Activated naive CD4-positive, alpha-beta T cell treated with anti-CD3 and anti-CD28 coated beads for 36 hours (primary cell): ENCODE results near the gene ID2. TPM values are rescaled to one million over a fixed set of nuclear protein-coding genes. Genes with fewer than 3 reads are reported as not detected.

Experiments
- CTCF ChIA-PET: fragments of 350-600 bp; sonication (Branson Sonifier 250); formaldehyde crosslinking; loops from one replicate; lab custom pipeline; 2021; ENCODE audit warnings: antibody characterized with exemption; lab: Charles Lee
- DNase-seq: peaks from one replicate; pipeline ENCODE4 v3.0.0-alpha.2; 2020
- H3K27ac Mint-ChIP-seq: one replicate; pipeline ENCODE4 v1.8.0; 2021; ENCODE audit warnings: mild to moderate bottlenecking, mixed read lengths
- H3K27me3 Mint-ChIP-seq: one replicate; pipeline ENCODE4 v1.8.0; 2021; ENCODE audit warnings: low read depth, mixed read lengths
- H3K36me3 Mint-ChIP-seq: one replicate; pipeline ENCODE4 v1.8.0; 2021; ENCODE audit warnings: low read depth, mixed read lengths
- H3K4me1 Mint-ChIP-seq: one replicate; pipeline ENCODE4 v1.8.0; 2021; ENCODE audit warnings: low read depth, mixed read lengths
- H3K4me3 Mint-ChIP-seq: one replicate; pipeline ENCODE4 v1.8.0; 2021; ENCODE audit warnings: mild to moderate bottlenecking, moderate library complexity, mixed read lengths
- H3K9me3 Mint-ChIP-seq: one replicate; pipeline ENCODE4 v1.8.0; 2021; ENCODE audit warnings: mixed read lengths
- intact Hi-C: fragments of 100-400 bp; cut with micrococcal nuclease; formaldehyde crosslinking; loops from one replicate; pipeline ENCODE4 v1.15.1; 2023
- total RNA-seq, 2 experiments: library from RNA; stranded (reverse); gene quantifications; one replicate each; pipeline ENCODE4 v1.2.3, GENCODE V29; 2021

Gene ID2
- total RNA-seq, 2 experiments from 2014 or later, result 73.9 to 81.9 TPM

DNA sequence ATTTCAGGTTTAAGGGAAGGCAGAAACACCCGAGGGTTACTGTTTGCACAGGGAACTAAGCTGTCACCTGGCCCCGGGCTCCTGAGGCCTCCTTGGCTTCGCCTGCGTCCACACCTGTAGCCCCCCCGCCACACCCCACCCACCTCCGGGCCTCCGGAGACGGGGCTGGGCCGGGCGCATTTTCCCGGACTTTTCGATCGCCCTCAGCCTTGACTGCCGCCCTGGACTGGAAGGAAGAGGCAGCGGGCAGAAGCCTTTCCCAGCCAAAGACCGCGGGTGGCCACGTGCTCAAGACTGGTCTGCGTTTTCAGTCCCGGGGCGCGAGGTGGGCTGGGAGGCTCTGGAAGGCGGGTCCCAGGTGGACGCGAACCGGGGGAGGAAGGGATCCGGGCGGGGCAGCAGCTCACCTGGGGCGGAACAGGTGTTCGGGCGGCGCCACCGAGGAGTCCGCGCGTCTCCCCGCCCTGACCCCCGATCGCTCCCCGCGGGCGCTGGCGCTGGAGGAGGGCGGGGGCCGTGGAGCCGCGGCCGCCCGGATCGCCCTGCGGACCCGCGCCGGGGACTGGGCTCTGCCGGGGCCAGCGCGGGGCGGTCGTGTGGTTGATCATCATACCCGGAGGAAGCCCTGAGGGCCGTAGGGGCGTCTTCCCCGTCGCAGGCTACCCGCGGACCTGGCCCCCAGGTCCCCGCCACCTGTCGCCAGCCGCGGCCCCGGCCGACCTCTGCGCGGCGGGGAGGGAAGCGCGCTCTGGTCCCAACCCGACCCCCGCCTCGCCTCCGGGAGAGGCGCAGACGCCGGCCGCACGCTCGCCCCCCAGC lies 3.2 kb downstream of the ID2 start:
- CTCF ChIA-PET, result interaction anchor here (1.1 kb wide), 1 partner anchor 1257 kb away, joined by 3 read pairs; no protein-coding TSS in a partner anchor
- peak overlapping the region; percentile 82 for H3K4me3 Mint-ChIP-seq
- peaks cover under 1% of the 10 kb centered on the region for H3K27me3 Mint-ChIP-seq
- peak; percentile 58 for DNase-seq
- peak overlapping the region; percentile 88 for H3K27ac Mint-ChIP-seq
- peaks cover 23% of the 10 kb centered on the region for H3K36me3 Mint-ChIP-seq
- peaks cover 10% of the 10 kb centered on the region for H3K4me1 Mint-ChIP-seq
- intact Hi-C loops, result loop anchor here (1.0 to 5.0 kb wide), 15 partner anchors 530 to 1848 kb away; partner anchors contain the start of genes CPSF3, ITGB1BP1 and RRM2
- no peaks in the 10 kb centered on the region for H3K9me3 Mint-ChIP-seq

DNA sequence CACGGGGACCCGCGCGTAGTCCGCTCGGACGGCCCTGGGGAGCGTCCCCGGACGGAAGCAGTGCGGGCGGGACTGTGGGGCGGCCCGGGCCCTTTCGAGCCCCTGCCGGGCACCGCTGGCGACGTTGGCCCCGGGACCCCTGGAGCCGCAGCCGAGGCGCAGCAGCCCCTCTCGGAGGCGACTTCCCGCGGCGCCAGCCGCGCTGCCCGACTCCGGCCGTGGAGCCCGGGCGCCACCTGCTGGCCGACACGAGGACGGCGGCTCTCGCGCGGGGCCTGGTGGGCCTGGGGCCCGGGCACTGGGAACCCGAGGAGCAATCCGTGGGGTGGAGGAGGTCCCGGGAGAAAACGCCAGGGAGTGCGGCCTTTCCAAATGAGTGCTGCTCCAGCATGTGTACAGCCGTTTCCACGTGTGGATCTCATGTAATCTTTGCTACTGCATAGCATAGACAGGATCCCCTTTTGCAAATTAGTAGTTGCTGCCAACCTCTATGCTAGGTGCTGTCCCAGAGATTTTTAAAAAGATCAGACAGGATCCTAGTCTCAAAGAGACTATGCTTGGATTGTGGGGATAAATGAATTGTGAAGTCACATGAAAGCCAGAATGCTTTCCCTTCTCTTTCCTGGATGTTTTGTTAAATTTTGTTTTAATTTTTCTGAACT lies 4.0 kb downstream of the ID2 start:
- Mint-ChIP-seq H3K4me3 (peak overlapping the region; percentile 56), H3K27me3 (peaks cover under 1% of the 10 kb centered on the region), H3K36me3 (peaks cover 23% of the 10 kb centered on the region), H3K9me3 (no peaks in the 10 kb centered on the region), H3K4me1 (peaks cover 4% of the 10 kb centered on the region), H3K27ac (no peak overlapping the region)
- CTCF ChIA-PET, result no interaction called here
- intact Hi-C loops, result loop anchor here (1.0 to 5.0 kb wide), 3 partner anchors 1259 to 1589 kb away; no protein-coding TSS in a partner anchor
- peak; percentile 72 for DNase-seq

DNA sequence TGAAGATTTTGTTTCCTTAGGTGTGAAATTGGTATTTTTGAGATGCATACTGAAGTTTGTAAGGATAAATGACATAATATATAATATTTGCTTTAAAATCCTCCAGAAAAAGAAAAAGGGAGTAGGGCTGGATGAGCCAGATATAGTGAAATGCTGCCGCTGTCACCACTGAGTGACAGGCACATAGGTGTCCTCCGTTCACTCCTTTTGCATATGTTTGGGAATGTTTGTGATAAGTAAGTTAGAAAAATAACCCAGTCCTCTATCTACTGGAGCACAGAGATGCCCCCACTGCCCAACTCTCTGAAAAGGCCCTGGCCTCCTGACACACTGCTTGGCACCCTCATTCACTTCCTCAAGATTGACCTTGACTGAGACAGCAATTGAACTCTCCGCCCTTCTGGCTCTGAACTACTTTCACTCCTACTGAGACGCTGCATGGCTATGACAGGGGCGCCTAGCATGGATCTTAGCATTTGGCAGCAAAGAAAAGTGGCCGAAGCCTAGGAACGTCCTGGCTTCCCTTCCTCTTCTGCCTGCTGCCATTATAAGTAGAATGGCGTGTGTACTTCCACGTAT lies 10.1 kb downstream of the ID2 start:
- no peak overlapping the region for H3K4me3 Mint-ChIP-seq
- intact Hi-C loops, result loop anchor here (10.0 kb wide), 1 partner anchor 443 kb away; no protein-coding TSS in a partner anchor
- peaks cover 22% of the 10 kb centered on the region for H3K27me3 Mint-ChIP-seq
- H3K27ac Mint-ChIP-seq, result no peak overlapping the region
- H3K36me3 Mint-ChIP-seq, result no peaks in the 10 kb centered on the region
- CTCF ChIA-PET, result interaction anchor here (0.7 to 1.1 kb wide), 2 partner anchors 10 to 28 kb away, joined by 3 to 4 read pairs; partner anchors contain the start of gene ID2
- peaks cover 3% of the 10 kb centered on the region for H3K4me1 Mint-ChIP-seq
- no peak for DNase-seq
- H3K9me3 Mint-ChIP-seq, result no peaks in the 10 kb centered on the region

DNA sequence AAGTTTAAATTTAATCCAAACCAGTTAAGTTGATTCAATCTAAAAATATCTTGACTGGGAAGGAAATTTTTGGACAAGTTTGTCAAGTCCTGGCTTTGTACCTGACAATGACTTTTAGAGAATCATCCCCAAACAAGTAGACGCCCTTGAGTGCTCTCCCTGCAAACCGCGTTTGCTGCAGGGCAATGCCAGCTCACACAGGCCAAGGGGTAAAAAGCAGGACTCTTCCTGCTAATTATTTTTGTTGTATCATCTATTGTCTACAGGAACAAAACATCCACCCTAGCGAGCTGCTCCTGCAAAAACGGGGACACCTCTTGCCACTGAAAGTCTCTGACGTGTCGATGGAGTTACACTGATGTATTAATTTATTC lies 10.9 kb downstream of the ID2 start:
- peaks cover 3% of the 10 kb centered on the region for H3K4me1 Mint-ChIP-seq
- CTCF ChIA-PET, result interaction anchor here (0.6 to 1.4 kb wide), 7 partner anchors 11 to 1512 kb away, joined by 3 to 5 read pairs (median 4); partner anchors contain the start of gene ID2
- H3K27me3 Mint-ChIP-seq, result peaks cover 22% of the 10 kb centered on the region
- no peaks in the 10 kb centered on the region for H3K36me3 Mint-ChIP-seq
- H3K9me3 Mint-ChIP-seq, result peaks cover 2% of the 10 kb centered on the region
- H3K4me3 Mint-ChIP-seq, result no peak overlapping the region
- DNase-seq, result no peak
- no peak overlapping the region for H3K27ac Mint-ChIP-seq
- intact Hi-C loops, result loop anchor here (10.0 kb wide), 1 partner anchor 442 kb away; no protein-coding TSS in a partner anchor

DNA sequence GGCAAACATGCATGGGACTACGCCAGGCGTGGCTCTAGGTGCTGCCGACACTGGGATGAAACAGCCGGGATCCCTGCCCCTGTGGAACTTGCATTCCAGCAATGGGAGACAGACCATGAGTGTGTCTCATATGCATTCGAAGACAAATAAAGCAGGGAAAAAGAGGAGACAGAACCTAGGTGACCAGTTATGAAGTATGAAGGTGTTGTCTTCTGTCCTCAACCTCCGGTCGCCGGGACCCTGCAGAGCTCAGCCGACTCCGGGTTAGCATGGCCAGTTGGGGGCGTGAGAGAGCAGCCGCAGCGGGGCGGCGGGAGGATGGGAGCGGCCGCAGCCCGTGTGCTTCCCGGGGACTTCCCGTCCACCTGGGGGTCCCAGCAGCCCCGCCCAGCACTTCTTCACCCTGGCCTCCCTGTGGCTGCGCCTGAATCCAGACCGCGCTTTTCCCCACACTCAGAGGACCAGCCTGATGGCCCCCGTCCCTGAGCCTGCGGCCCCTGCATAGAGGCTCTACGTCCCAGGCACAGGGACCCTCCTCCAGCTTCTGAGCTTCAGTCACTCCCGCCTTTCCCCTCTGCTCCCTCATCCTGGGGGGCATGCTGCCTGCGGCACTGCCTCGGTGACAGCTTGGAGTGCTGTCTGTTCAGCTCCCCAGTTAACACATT lies 11.4 kb downstream of the ID2 start:
- Mint-ChIP-seq H3K36me3 (no peaks in the 10 kb centered on the region), H3K4me3 (peak overlapping the region; percentile 18), H3K9me3 (peaks cover 4% of the 10 kb centered on the region), H3K27ac (no peak overlapping the region), H3K27me3 (peaks cover 22% of the 10 kb centered on the region), H3K4me1 (peaks cover 3% of the 10 kb centered on the region)
- CTCF ChIA-PET, result interaction anchor here (0.6 to 1.4 kb wide), 11 partner anchors 11 to 1596 kb away, joined by 3 to 5 read pairs (median 3); partner anchors contain the start of gene ID2
- DNase-seq, result peak; percentile 70
- intact Hi-C loops, result loop anchor here (10.0 kb wide), 1 partner anchor 442 kb away; no protein-coding TSS in a partner anchor

DNA sequence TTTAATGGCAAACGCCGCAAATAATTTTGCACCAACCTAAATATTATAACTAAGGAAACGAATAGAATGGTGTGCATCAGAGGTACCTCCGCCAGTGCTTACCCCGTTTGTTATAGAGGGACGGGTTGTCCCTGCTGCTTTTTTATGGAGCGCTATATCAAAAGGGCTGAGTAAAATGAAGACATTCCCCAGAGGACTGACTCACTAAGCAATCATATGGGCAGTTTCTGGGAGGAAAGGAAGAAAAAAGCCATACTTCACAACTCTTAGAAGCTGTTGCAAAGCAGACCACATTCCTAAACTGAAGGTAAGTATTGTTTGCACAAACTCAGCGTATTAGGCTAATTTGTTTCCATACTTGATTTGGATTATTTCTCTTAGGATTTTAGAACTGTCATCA lies 12.9 kb downstream of the ID2 start:
- H3K9me3 Mint-ChIP-seq, result peaks cover 4% of the 10 kb centered on the region
- no peak overlapping the region for H3K27ac Mint-ChIP-seq

DNA sequence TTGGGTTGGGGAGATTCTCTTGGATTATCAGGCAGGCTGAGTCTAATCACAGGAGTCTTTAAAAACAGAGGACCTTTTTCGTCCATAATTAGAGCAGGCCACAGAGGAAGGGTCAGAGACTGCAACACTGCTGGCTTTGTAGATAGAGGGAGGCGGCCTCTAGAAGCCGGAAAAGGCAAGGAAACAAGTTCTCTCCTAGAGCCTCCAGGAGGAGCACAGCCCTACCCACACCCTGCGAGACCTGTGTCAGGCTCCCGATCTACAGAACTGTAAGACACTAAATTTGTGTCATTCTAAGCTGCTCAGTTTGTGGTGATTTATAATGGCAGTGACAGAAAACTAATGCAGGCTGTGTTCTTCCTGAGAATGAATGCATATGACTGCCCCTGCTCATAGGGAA lies 15.3 kb downstream of the ID2 start:
- Mint-ChIP-seq H3K27ac (no peak overlapping the region), H3K36me3 (no peaks in the 10 kb centered on the region), H3K27me3 (peaks cover 10% of the 10 kb centered on the region), H3K9me3 (peaks cover 4% of the 10 kb centered on the region), H3K4me1 (peaks cover 3% of the 10 kb centered on the region), H3K4me3 (no peak overlapping the region)
- CTCF ChIA-PET, result no interaction called here
- intact Hi-C loops, result loop anchor here (10.0 kb wide), 1 partner anchor 438 kb away; no protein-coding TSS in a partner anchor
- DNase-seq, result no peak

More for the DNA sequence above, 12.9 kb downstream of the ID2 start:
- no peak for DNase-seq
- Mint-ChIP-seq H3K4me3 (no peak overlapping the region), H3K27me3 (peaks cover 22% of the 10 kb centered on the region), H3K36me3 (no peaks in the 10 kb centered on the region), H3K4me1 (peaks cover 3% of the 10 kb centered on the region)
- CTCF ChIA-PET, result no interaction called here
- intact Hi-C loops, result loop anchor here (10.0 kb wide), 1 partner anchor 440 kb away; no protein-coding TSS in a partner anchor

DNA sequence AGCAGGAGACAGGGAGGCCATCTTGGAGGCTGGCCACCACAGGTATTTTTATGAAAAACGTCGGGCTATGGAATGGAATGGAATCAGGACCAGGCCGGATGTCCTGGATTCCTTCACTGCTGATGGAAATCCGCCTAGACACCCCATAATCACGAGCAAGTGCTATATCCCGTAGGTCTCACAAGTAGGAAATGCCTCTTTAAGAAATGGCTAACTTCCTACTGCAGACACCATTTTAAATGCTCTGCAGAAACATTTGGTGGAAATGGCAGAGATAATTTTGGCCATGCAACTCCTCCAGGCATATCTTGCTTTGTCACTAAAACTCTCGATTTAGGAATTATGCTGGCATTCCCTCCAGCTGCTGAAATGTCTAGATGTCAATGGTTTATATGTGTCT lies 18.0 kb downstream of the ID2 start:
- H3K4me1 Mint-ChIP-seq, result no peaks in the 10 kb centered on the region
- H3K27ac Mint-ChIP-seq, result no peak overlapping the region
- intact Hi-C loops, result loop anchor here (10.0 kb wide), 1 partner anchor 435 kb away; no protein-coding TSS in a partner anchor
- CTCF ChIA-PET, result interaction anchor here (0.7 kb wide), 1 partner anchor 592 kb away, joined by 3 read pairs; no protein-coding TSS in a partner anchor
- no peaks in the 10 kb centered on the region for H3K36me3 Mint-ChIP-seq
- DNase-seq, result no peak
- H3K4me3 Mint-ChIP-seq, result no peak overlapping the region
- H3K27me3 Mint-ChIP-seq, result no peaks in the 10 kb centered on the region
- peaks cover 4% of the 10 kb centered on the region for H3K9me3 Mint-ChIP-seq

DNA sequence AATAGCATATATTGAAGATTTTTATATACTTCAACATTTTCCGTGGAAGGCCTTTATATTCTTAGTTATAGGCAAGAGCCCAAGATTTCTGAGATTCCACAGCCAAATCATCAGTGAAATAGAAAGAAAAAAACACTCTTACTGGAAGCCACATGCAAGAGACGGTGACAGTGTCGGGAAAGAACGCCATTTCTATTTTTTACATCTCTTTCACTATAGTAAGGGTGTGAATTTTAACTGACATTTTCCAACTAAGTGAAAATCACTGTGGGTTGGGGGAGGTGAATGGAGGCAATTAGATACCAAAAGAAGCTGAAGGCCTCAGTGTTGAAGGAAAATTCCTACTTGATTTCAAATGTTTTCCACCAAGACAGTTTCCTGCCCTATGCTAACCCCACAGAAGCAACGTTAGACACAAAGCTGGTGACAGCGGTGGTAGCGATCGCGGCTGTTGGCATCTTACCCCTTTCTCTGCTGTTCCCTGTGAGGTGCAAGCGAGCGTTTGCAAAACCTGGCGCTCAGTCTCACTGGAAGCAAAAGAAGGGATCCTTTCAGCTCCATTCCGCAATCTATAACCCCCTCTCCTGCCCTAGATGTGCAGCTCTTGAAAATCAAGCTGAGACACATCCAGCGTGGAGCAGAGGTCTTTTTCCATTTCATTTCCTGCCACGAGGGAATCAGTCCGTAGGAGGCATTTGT lies 20.0 kb downstream of the ID2 start:
- no peaks in the 10 kb centered on the region for H3K27me3 Mint-ChIP-seq
- CTCF ChIA-PET, result no interaction called here
- no peak for DNase-seq
- intact Hi-C loops, result no loop called here
- no peaks in the 10 kb centered on the region for H3K4me1 Mint-ChIP-seq
- no peak overlapping the region for H3K4me3 Mint-ChIP-seq
- H3K27ac Mint-ChIP-seq, result no peak overlapping the region
- peaks cover 4% of the 10 kb centered on the region for H3K9me3 Mint-ChIP-seq
- H3K36me3 Mint-ChIP-seq, result no peaks in the 10 kb centered on the region

DNA sequence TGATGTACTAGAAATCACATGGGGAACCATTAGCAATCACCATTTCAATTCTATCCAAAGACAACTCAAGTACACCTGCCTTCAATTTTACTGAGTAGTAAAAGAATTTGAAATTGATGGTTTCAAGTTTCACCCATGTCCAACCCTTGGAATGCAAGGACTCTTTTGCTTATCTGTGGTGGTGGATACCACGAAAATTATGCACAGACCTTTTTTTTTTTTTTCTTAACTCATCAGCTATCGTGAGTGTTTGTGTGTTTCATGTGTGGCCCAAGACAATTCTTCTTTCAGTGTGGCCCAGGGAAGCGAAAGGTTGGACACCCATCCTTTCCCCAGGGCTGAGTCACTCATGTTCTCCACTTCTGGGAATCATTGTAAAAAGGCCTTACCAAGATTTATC lies 23.1 kb downstream of the ID2 start:
- Mint-ChIP-seq H3K27ac (no peak overlapping the region), H3K36me3 (no peaks in the 10 kb centered on the region), H3K4me1 (no peaks in the 10 kb centered on the region), H3K9me3 (no peaks in the 10 kb centered on the region), H3K27me3 (no peaks in the 10 kb centered on the region), H3K4me3 (no peak overlapping the region)
- CTCF ChIA-PET, result no interaction called here
- no peak for DNase-seq
- intact Hi-C loops, result no loop called here

DNA sequence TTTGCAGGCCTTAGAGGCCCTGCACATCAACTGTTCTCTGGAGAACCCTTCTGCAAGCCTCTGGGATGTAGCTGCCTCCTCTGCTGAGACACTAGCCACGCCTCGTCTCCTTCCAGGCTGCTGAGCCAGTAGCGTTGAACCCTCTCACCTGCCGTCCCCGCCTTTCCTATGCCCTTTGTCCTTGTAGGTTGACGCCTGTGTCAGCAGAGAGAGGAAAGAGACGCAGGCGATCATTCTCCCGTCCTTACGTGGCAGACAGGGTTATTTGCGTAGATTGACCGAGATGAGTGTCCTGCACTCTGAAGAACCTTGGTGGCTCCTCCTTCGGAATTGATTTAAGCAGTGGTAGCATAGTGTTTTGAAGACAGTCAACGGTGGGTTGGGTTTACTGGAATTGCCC lies 27.8 kb downstream of the ID2 start:
- CTCF ChIA-PET, result interaction anchor here (1.5 kb wide), 1 partner anchor 17 kb away, joined by 5 read pairs; no protein-coding TSS in a partner anchor
- no peak overlapping the region for H3K27ac Mint-ChIP-seq

More for the DNA sequence above, 27.8 kb downstream of the ID2 start:
- Mint-ChIP-seq H3K9me3 (no peaks in the 10 kb centered on the region), H3K4me1 (no peaks in the 10 kb centered on the region), H3K27me3 (peaks cover 8% of the 10 kb centered on the region), H3K4me3 (no peak overlapping the region), H3K36me3 (no peaks in the 10 kb centered on the region)
- no peak for DNase-seq
- intact Hi-C loops, result no loop called here
